Fibroblast of skin of left biceps (primary cell): ENCODE measurements around the gene DAPK1.
"Not testable (repeated sequence)": the region's sequence is repeated elsewhere in the genome, so short reads cannot be mapped to it uniquely, and the experiment has no call there.

Experiments
- DNase-seq, 2 experiments: peaks; one replicate each; pipeline ENCODE4 v3.0.0-alpha.2; 2013; ENCODE audit warnings: low read depth in 2 of 2

Gene DAPK1

GRCh38 chr9:87498046-87498810 is 561 bp downstream of the DAPK1 start:
- no peak for DNase-seq

- no peak for DNase-seq
Observed at GRCh38 chr9:87498811-87499360, 1.2 kb downstream of the DAPK1 start.

- no peak for DNase-seq
Observed at GRCh38 chr9:87499424-87500017, 1.9 kb downstream of the DAPK1 start.

GRCh38 chr9:87500491-87501270 is 3.0 kb downstream of the DAPK1 start:
- no peak for DNase-seq

GRCh38 chr9:87501271-87501656 is 3.6 kb downstream of the DAPK1 start:
- not testable (repeated sequence) for DNase-seq

GRCh38 chr9:87501806-87502205 is 4.1 kb downstream of the DAPK1 start:
- DNase-seq = no peak

- DNase-seq = no peak
Observed at GRCh38 chr9:87502391-87503221, 4.9 kb downstream of the DAPK1 start.

GRCh38 chr9:87503430-87503829 is 5.8 kb downstream of the DAPK1 start:
- DNase-seq = no peak

GRCh38 chr9:87503927-87504326 is 6.3 kb downstream of the DAPK1 start:
- DNase-seq = no peak

GRCh38 chr9:87504938-87505337 is 7.3 kb downstream of the DAPK1 start:
- DNase-seq = no peak

GRCh38 chr9:87505869-87506678 is 8.4 kb downstream of the DAPK1 start:
- DNase-seq = no peak

- DNase-seq = no peak
Observed at GRCh38 chr9:87507576-87507975, 9.9 kb downstream of the DAPK1 start.

- DNase-seq = no peak
Observed at GRCh38 chr9:87510252-87510683, 12.6 kb downstream of the DAPK1 start.

- no peak for DNase-seq
Observed at GRCh38 chr9:87512311-87512710, 14.6 kb downstream of the DAPK1 start.

- DNase-seq = no peak
Observed at GRCh38 chr9:87513161-87513560, 15.5 kb downstream of the DAPK1 start.

GRCh38 chr9:87513880-87514535 is 16.3 kb downstream of the DAPK1 start:
- no peak for DNase-seq

- DNase-seq = no peak
Observed at GRCh38 chr9:87515006-87515405, 17.3 kb downstream of the DAPK1 start.

- no peak for DNase-seq
Observed at GRCh38 chr9:87515588-87516221, 18.0 kb downstream of the DAPK1 start.

- no peak for DNase-seq
Observed at GRCh38 chr9:87516222-87516925, 18.7 kb downstream of the DAPK1 start.
